K562 (cell line): ENCODE data around the gene SPTLC2. TPM values are rescaled to one million over a fixed set of nuclear protein-coding genes. Genes with fewer than 3 reads are reported as not detected.

Source experiments
- ATAC-seq: fragments of 200-7000 bp; cut with Tn5 transposase; 3 replicates; pipeline ENCODE4 v1.9.1; 2020; ENCODE audit warnings: moderate library complexity
- BruUV-seq: library from RNA; stranded (reverse); fragments of 400-500 nt; replicated peaks from 2 replicates; lab custom pipeline; 2021; lab: Mats Ljungman, UMichigan
- CTCF ChIA-PET: fragments of 300-600 bp; formaldehyde crosslinking; extraction: SDS; loops from one replicate; lab custom pipeline; 2021; ENCODE audit warnings: low intra/inter-chr PET ratio; lab: Yijun Ruan, JAX
- POLR2A ChIA-PET: fragments of 300-600, 350-650 bp; sonication (Branson Sonifier 250); formaldehyde crosslinking; extraction: SDS; loops from one replicate; lab custom pipeline; 2021; ENCODE audit warnings: antibody characterized with exemption, inconsistent platforms; lab: Yijun Ruan, JAX
- DNase-seq, 4 experiments: peaks; one replicate each; pipeline versions ENCODE4 v3.0.0 to v3.0.0-alpha.2; 2011 to 2018; ENCODE audit warnings: low spot score in 3 of 4, mixed read lengths in 3 of 4; ENCODE audit errors: extremely low read depth in 1 of 4
- FAIRE-seq: peaks from 2 replicates; lab custom pipeline; 2011; peaks lifted over from hg19 to GRCh38; lab: Jason Lieb, UNC
- H2AFZ ChIP-seq: 2 replicates; pipeline ENCODE4 v1.6.0; 2011; ENCODE audit warnings: low read depth, low read length, control low read depth, inconsistent platforms
- H3K27ac ChIP-seq: fragments of 200-600 bp; 3 replicates; pipeline ENCODE4 v1.8.0; 2011; ENCODE audit warnings: low read depth, mild to moderate bottlenecking, control low read depth, inconsistent platforms, low read length, moderate library complexity, mixed read lengths; ENCODE audit errors: extremely low read depth
- H3K27me3 ChIP-seq, 2 experiments: fragments of 300-600 bp in 1 of 2; 2 replicates in 1 of 2; 3 replicates in 1 of 2; pipeline versions ENCODE4 v1.6.0 to v1.8.0; 2011; ENCODE audit warnings: inconsistent platforms in 2 of 2, low read length in 2 of 2, mild to moderate bottlenecking in 1 of 2, mixed read lengths in 1 of 2, moderate library complexity in 1 of 2; ENCODE audit not compliant: control insufficient read depth in 2 of 2, insufficient read depth in 2 of 2
- H3K36me3 ChIP-seq: fragments of 300-600 bp; 3 replicates; pipeline ENCODE4 v1.8.0; 2011; ENCODE audit warnings: mild to moderate bottlenecking, low read length, inconsistent platforms; ENCODE audit not compliant: control insufficient read depth, insufficient read depth
- H3K4me1 ChIP-seq, 2 experiments: fragments of 200-600 bp in 1 of 2; replicated peaks in 1 of 2; 2 replicates in 1 of 2; 3 replicates in 1 of 2; pipeline versions ENCODE4 v1.5.1 to v1.8.0; 2011; ENCODE audit warnings: inconsistent platforms in 2 of 2, low read length in 2 of 2, mild to moderate bottlenecking in 1 of 2, mixed read lengths in 1 of 2, moderate library complexity in 1 of 2; ENCODE audit not compliant: control insufficient read depth in 2 of 2, insufficient read depth in 2 of 2
- H3K4me2 ChIP-seq: 2 replicates; pipeline ENCODE4 v1.6.1; 2011; ENCODE audit warnings: low read length, control low read depth, inconsistent platforms, mixed read lengths; ENCODE audit not compliant: insufficient read depth
- H3K4me3 ChIP-seq: fragments of 200-600 bp; sonication (generic), shearing (Covaris generic); 2 replicates; pipeline ENCODE4 v1.5.1; 2016; ENCODE audit warnings: control low read depth, inconsistent platforms
- H3K79me2 ChIP-seq: fragments of 200-600 bp; 3 replicates; pipeline ENCODE4 v1.8.0; 2011; ENCODE audit warnings: low read length, inconsistent platforms; ENCODE audit not compliant: control insufficient read depth, insufficient read depth
- H3K9ac ChIP-seq, 2 experiments: 2 replicates each; pipeline versions ENCODE4 v1.6.0 to v1.6.1; 2011; ENCODE audit warnings: low read depth in 2 of 2, low read length in 2 of 2, control low read depth in 1 of 2, inconsistent platforms in 1 of 2, mild to moderate bottlenecking in 1 of 2, mixed read lengths in 1 of 2; ENCODE audit not compliant: insufficient read depth in 1 of 2
- H3K9me1 ChIP-seq: one replicate; pipeline ENCODE4 v1.6.0; 2011; ENCODE audit warnings: inconsistent platforms, mild to moderate bottlenecking, low read length, moderate library complexity; ENCODE audit not compliant: control insufficient read depth, insufficient read depth
- H3K9me3 ChIP-seq: replicated peaks from 2 replicates; pipeline ENCODE4 v1.5.1; 2011; ENCODE audit warnings: low read depth, low read length, inconsistent platforms; ENCODE audit not compliant: control insufficient read depth, insufficient read depth
- H4K20me1 ChIP-seq: replicated peaks from 2 replicates; pipeline ENCODE4 v1.6.1; 2011; ENCODE audit warnings: low read length, inconsistent platforms, mixed read lengths; ENCODE audit not compliant: control insufficient read depth, insufficient read depth
- ATF3 ChIP-seq, 2 experiments: fragments of 450-650 bp in 1 of 2; sonication (generic) in 1 of 2; formaldehyde crosslinking in 1 of 2; IDR thresholded peaks in 1 of 2; conservative IDR thresholded peaks in 1 of 2; 2 replicates each; pipeline versions ENCODE4 v1.6.1 to v1.8.1; 2016 to 2023; ENCODE audit warnings: mild to moderate bottlenecking in 2 of 2, moderate library complexity in 2 of 2, inconsistent platforms in 1 of 2, missing genetic modification reagents in 1 of 2
- BCL6 ChIP-seq: fragments of 250-450 bp; sonication (Bioruptor Pico); IDR thresholded peaks from 2 replicates; pipeline ENCODE4 v1.4.0; 2020
- C11orf30 ChIP-seq: fragments of 450-650 bp; IDR thresholded peaks from 2 replicates; pipeline ENCODE4 v1.6.1; 2016; ENCODE audit warnings: low read depth, mild to moderate bottlenecking
- CBFA2T2 ChIP-seq: fragments of 450-650 bp; conservative IDR thresholded peaks from 2 replicates; pipeline ENCODE4 v1.6.1; 2017; ENCODE audit warnings: mild to moderate bottlenecking
- CBFA2T3 ChIP-seq: fragments of 450-650 bp; IDR thresholded peaks from 2 replicates; pipeline ENCODE4 v1.6.1; 2017
- CCNT2 ChIP-seq: IDR thresholded peaks from 2 replicates; pipeline ENCODE4 v1.6.1; 2011; ENCODE audit warnings: borderline replicate concordance, low read depth, mild to moderate bottlenecking, moderate library complexity, mixed read lengths, low read length; ENCODE audit not compliant: insufficient read length; ENCODE audit errors: extremely low read depth
- FOSL1 ChIP-seq: fragments of 200-800 bp; sonication (Bioruptor generic); conservative IDR thresholded peaks from 2 replicates; pipeline ENCODE4 v1.6.1; 2016; ENCODE audit warnings: missing genetic modification characterization, missing compliant biosample characterization
- HMBOX1 ChIP-seq: sonication (generic); IDR thresholded peaks from 2 replicates; pipeline ENCODE4 v1.6.1; 2016
- JUND ChIP-seq, 2 experiments: IDR thresholded peaks; 2 replicates in 1 of 2; 3 replicates in 1 of 2; pipeline ENCODE4 v1.6.1; 2011; ENCODE audit warnings: borderline replicate concordance in 2 of 2, low read depth in 2 of 2, low read length in 2 of 2, improper control_type of control experiment in 1 of 2, missing biosample characterization in 1 of 2, missing genetic modification characterization in 1 of 2, missing genetic modification reagents in 1 of 2
- KDM5B ChIP-seq: fragments of 200-600 bp; sonication (generic); IDR thresholded peaks from 2 replicates; pipeline ENCODE4 v1.6.1; 2012; ENCODE audit warnings: low read depth, mild to moderate bottlenecking, moderate library complexity, low read length, control low read depth, inconsistent platforms; ENCODE audit not compliant: insufficient replicate concordance
- MNT ChIP-seq, 2 experiments: fragments of 450-650 bp; conservative IDR thresholded peaks; 2 replicates each; pipeline ENCODE4 v1.6.1; 2017; ENCODE audit warnings: mild to moderate bottlenecking in 2 of 2, moderate library complexity in 2 of 2
- NFE2 ChIP-seq: IDR thresholded peaks from 2 replicates; pipeline ENCODE4 v1.6.1; 2014; ENCODE audit warnings: antibody characterized with exemption, low read depth
- SREBF1 ChIP-seq: fragments of 150-350 bp; IDR thresholded peaks from 2 replicates; pipeline ENCODE4 v1.6.1; 2014; ENCODE audit warnings: antibody characterized with exemption, low read depth, low read length, borderline replicate concordance
- ZNF316 ChIP-seq: fragments of 450-650 bp; IDR thresholded peaks from 2 replicates; pipeline ENCODE4 v1.6.1; 2016
- WGBS: fragments of 100-300 bp; shearing (Covaris generic); methylation state at CpG from one replicate; pipeline ENCODE4 v1.1.6; 2016; ENCODE audit warnings: low coverage, mixed read lengths; ENCODE audit not compliant: insufficient coverage; ENCODE audit errors: missing lambda C conversion rate; 5-methylcytosine and 5-hydroxymethylcytosine counted together
- in situ Hi-C: fragments of 300-500 bp; cut with MboI; formaldehyde crosslinking; loops from 4 replicates; pipeline ENCODE4 v1.15.0; 2018; ENCODE audit warnings: inconsistent platforms, mixed read lengths
- intact Hi-C: fragments of 100-400 bp; cut with micrococcal nuclease; formaldehyde crosslinking; loops from 2 replicates; pipeline ENCODE4 v1.14.2; 2022
- polyA plus RNA-seq, 8 experiments: library from polyadenylated mRNA; depleted of rRNA in 4 of 8; stranded (reverse) in 5 of 8; unstranded in 3 of 8; fragments of >200 nt; fragmentation: Nextera tagmentation in 2 of 8; fragmentation: Illumina TruSeq in 1 of 8; extraction: Ambion mirVana in 2 of 8; extraction: Trizol in 1 of 8; gene quantifications; 2 replicates each; pipeline versions ENCODE4 v1.2.1 to v1.2.3, GENCODE V29; 2011 to 2014; ENCODE audit warnings: inconsistent platforms in 1 of 8, missing spikeins in 1 of 8
- total RNA-seq, 7 experiments: library from RNA; depleted of rRNA in 6 of 7; stranded (reverse); fragments of >200 nt in 6 of 7; fragmentation: Illumina TruSeq in 2 of 7; extraction: Trizol in 2 of 7; gene quantifications; 2 replicates each; pipeline versions ENCODE4 v1.2.1 to v1.2.3, GENCODE V29; 2011 to 2021; ENCODE audit warnings: low replicate concordance in 1 of 7

SPTLC2 gene
- total and polyA plus RNA-seq, 9 of the 15 experiments (the other 6 are each of a cell fraction or from before 2014, with no cell fraction given), result 4.5 to 30.4 (median 14.0) TPM

- peak; percentile 18 for ATAC-seq
- Histone ChIP-seq H2AFZ (peak overlapping the region; percentile 48; the same call in 1 of the 2 replicates), H3K27me3 (no peaks in the 10 kb centered on the region), H3K4me2 (peak overlapping the region; percentile 94), H3K9me3 (no peaks in the 10 kb centered on the region), H3K9me1 (no peaks in the 10 kb centered on the region), H3K4me3 (peak overlapping the region; percentile 96), H3K9ac (peak overlapping the region; percentile 77 to 93), H3K27ac (peak overlapping the region; percentile 78), H3K36me3 (peaks cover 10% of the 10 kb centered on the region; the same call in 1 of the 3 replicates), H3K4me1 (peaks cover 7 to 9% of the 10 kb centered on the region in 2 experiments; a peak in 3 of 5 replicates), H4K20me1 (no peaks in the 10 kb centered on the region; the same call in 1 of the 2 replicates), H3K79me2 (peaks cover 56% of the 10 kb centered on the region)
- in situ Hi-C loops, result no loop called here
- ChIA-PET POLR2A (interaction anchor here (0.7 kb wide), 1 partner anchor 312 kb away, joined by 3 read pairs; no protein-coding TSS in a partner anchor), CTCF (no interaction called here)
- DNase-seq, result peak in 2 of 4 experiments; percentile 7 to 48
- intact Hi-C loops, result loop anchor here (1.0 to 5.0 kb wide), 3 partner anchors 92 to 308 kb away; partner anchors contain the start of genes AHSA1, ALKBH1, SLIRP and VIPAS39
- under 1% methylated on average over 14 of the region's 16 CpGs for WGBS
- no TSS peak for BruUV-seq
- FAIRE-seq, result peak; percentile 62
- no peak for TF ChIP-seq CCNT2
- peak; percentile 67 for TF ChIP-seq ZNF316
- TF ChIP-seq FOSL1, result peak; percentile 28; the same call in 1 of the 2 replicates
- TF ChIP-seq CBFA2T2, result 0 out of 2 replicates have a peak, but pooled peaks have one; percentile 7
- peak; percentile 61; the same call in 1 of the 2 replicates for TF ChIP-seq NFE2
- peak; percentile 57; the same call in 1 of the 2 replicates for TF ChIP-seq CBFA2T3
- no peak for TF ChIP-seq BCL6 (CRISPR knock-in tag)
- TF ChIP-seq ATF3 (IDR thresholded peaks at IDR 0.05), result peak; percentile 43
- no peak for TF ChIP-seq ATF3 (CRISPR knock-in tag; conservative IDR thresholded peaks at IDR 0.05)
- TF ChIP-seq C11orf30, result peak; percentile 70
- no peak for TF ChIP-seq SREBF1
- TF ChIP-seq HMBOX1, result peak; percentile 94
- 0 out of 4 replicates have a peak, but pooled peaks of 1 of the 2 experiments have one; percentile 34 for TF ChIP-seq MNT (conservative IDR thresholded peaks at IDR 0.05)
- TF ChIP-seq JUND (IDR thresholded peaks at IDR 0.05; ENCODE audit: borderline replicate concordance, low read depth, low read length), result peak; percentile 23; the same call in 1 of the 2 replicates
- no peak for TF ChIP-seq JUND (tag; IDR thresholded peaks at IDR 0.05; ENCODE audit: borderline replicate concordance, low read depth, low read length)
- peak; percentile 12 for TF ChIP-seq KDM5B
These were observed 890 bp downstream of the SPTLC2 start for GRCh38 chr14:77615361-77616132.
